Sigmoid colon (tissue), 4 donors: Measurements from ENCODE around the gene PCGF5.

Source experiments
- EP300 ChIP-seq, 4 donors: sonication (generic); formaldehyde crosslinking; IDR thresholded peaks; one replicate each; pipeline ENCODE4 v1.6.1; 2017; ENCODE audit warnings: antibody characterized with exemption in 4 of 4
- POLR2A ChIP-seq, 2 donors: fragments of 450-650 bp; IDR thresholded peaks; one replicate each; pipeline ENCODE4 v1.6.1; 2016; ENCODE audit warnings: antibody characterized with exemption in 2 of 2, mild to moderate bottlenecking in 2 of 2, moderate library complexity in 2 of 2
- POLR2AphosphoS5 ChIP-seq, 4 donors: sonication (generic); formaldehyde crosslinking; IDR thresholded peaks; one replicate each; pipeline ENCODE4 v1.6.1; 2017; ENCODE audit warnings: antibody characterized with exemption in 4 of 4
- TF ChIP-seq, protein P1 (sequence below), 4 experiments: fragments of 450-650 bp in 3 of 4; fragments of 200-600 bp in 1 of 4; IDR thresholded peaks; one replicate each; pipeline ENCODE4 v1.5.1; 2016 to 2019; ENCODE audit warnings: antibody characterized with exemption in 4 of 4, mild to moderate bottlenecking in 3 of 4, moderate library complexity in 2 of 4

- TF ChIP-seq, protein P1, sequence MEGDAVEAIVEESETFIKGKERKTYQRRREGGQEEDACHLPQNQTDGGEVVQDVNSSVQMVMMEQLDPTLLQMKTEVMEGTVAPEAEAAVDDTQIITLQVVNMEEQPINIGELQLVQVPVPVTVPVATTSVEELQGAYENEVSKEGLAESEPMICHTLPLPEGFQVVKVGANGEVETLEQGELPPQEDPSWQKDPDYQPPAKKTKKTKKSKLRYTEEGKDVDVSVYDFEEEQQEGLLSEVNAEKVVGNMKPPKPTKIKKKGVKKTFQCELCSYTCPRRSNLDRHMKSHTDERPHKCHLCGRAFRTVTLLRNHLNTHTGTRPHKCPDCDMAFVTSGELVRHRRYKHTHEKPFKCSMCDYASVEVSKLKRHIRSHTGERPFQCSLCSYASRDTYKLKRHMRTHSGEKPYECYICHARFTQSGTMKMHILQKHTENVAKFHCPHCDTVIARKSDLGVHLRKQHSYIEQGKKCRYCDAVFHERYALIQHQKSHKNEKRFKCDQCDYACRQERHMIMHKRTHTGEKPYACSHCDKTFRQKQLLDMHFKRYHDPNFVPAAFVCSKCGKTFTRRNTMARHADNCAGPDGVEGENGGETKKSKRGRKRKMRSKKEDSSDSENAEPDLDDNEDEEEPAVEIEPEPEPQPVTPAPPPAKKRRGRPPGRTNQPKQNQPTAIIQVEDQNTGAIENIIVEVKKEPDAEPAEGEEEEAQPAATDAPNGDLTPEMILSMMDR (IDR thresholded peaks at IDR 0.05), result no peak
- no peak for TF ChIP-seq POLR2A (IDR thresholded peaks at IDR 0.05)
- no peak for TF ChIP-seq EP300 (IDR thresholded peaks at IDR 0.05)
- no peak for TF ChIP-seq POLR2AphosphoS5 (IDR thresholded peaks at IDR 0.05)
Observed at GRCh38 chr10:91200314-91201212, 19.9 kb upstream of the PCGF5 start.
